Measurements from ENCODE around the gene SLC35G2.
"Not testable (repeated sequence)": the region's sequence is repeated elsewhere in the genome, so short reads cannot be mapped to it uniquely, and the experiment has no call there.

SLC35G2 gene

DNA sequence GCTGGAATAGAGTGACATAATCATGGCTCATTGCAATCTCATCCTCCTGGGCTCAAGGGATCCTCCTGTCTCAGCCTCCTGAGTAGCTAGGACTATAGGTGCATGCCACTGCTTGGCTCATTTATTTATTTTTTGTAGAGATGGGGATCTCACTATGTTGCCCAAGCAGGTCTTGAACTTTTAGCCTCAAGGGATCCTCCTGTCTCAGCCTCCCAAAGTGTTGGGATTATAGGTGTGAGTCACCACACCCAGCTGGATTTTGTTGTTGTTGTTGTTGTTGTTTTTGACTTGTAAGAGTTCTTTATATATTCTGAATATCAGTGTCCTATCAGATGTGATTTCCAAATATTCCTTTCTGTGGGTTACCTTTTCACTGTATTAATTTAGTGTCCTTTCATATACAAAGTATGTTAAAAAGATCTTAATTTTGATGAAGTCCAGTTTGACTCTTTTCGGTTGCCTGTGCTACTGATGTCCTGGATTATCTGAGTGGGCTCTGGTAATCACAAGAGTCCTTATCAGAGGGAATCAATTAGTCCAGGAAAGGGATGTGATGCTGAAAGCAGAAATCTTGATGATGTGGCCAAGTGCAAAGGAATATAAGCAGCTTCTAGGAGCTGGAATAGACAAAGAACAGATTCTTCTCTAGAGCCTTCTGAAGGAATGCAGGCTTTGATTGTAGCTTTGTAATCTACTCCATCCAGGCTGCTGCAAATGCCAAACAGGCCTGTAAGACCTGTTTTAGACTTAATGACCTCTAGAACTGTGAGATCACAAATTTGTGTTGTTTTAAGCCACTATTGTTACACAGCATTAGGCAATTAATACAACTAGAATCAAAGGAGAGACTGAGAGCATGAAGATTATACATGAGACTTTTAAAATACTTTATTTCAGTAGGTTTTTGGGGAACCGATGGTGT, 73.3 kb downstream of the SLC35G2 start:
- DNase-seq, result no peak

DNA sequence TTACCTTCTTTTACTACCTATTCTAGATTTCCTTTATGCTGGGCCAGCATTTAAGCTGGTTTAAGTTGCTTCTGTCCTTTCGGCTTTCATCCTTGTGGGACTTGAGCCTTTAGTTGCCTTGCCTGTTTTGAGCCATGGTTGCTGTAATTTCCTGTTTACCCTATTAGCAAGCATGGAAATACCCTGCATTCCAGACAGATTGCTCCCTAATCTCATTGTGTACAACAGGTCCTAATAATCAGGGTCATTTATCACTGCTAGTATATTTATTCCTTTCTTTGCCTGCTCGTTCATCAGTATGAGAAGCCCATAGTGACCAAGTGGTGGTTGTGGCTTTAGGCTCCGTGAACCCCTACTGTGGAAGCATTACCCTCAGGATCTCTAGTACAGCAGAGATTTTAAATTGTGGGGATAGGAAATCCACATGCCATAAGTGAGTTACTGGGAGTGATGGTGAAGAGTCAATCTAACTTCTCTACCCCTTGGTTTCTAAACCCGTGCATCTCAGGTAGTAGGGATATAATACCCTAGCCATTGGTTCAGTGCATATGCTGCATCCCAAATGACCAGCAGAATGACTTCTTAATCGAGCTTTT, 75.0 kb downstream of the SLC35G2 start:
- DNase-seq, result no peak

DNA sequence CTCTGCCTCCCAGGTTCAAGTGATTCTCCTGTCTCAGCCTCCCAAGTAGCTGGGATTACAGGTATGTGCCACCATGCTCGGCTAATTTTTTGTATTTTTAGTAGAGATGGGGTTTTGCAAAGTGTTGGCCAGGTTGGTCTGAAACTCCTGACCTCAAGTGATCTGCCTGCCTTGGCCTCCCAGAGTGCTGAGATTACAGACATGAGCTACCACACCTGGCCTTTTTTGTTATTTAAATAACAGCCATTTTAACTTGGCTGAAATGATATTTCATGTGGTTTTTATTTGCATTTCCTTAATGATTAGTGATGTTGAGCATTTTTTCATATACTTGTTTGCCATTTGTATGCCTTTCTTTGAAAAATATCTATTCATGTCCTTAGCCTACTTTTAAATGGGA, 78.2 kb downstream of the SLC35G2 start:
- not testable (repeated sequence) for DNase-seq

DNA sequence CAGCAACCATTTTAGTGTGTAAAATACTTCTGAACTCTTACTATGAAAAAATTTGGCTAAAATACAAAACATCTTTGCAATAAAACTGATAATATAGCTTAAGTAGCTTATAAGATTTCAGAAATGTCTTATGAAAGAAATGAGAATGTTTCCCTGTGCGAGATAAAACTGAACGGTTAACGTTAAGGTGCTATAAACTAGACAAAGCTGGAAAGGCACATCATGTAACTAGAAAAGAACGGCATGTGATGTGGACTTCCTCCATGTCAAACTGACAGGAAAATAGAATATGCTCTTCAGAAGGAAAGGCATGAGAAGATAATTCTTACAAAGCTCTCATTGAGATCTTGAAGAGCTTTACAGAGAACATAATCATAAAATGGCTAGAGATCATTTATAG, 79.6 kb downstream of the SLC35G2 start:
- no peak for DNase-seq

- DNase-seq, result no peak
Measured at GRCh38 chr3:136898954-136899353, 80.0 kb downstream of the SLC35G2 start.

GRCh38 chr3:136899622-136900158, 80.8 kb downstream of the SLC35G2 start:
- peak; percentile 92 for DNase-seq

DNA sequence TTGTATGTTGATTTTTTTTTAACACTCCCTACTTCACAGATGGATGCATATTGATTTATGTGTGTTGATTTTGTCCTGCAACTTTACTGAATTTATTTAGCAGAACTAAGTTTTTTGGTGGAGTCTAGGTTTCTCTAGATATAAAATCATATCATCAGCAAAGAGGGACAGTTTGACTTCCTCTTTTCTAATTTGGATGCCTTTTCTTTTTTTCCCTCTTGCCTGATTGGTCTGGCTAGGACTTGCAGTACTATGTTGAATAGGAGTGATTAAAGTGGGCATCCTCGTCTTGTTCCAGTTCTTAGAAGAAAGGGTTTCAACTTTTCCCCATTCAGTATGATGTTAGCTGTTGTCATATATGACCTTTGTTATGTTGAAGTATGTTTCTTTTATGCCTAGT, 81.8 kb downstream of the SLC35G2 start:
- not testable (repeated sequence) for DNase-seq

- DNase-seq, result no peak
Measured at GRCh38 chr3:136901391-136901790, 82.5 kb downstream of the SLC35G2 start.

DNA sequence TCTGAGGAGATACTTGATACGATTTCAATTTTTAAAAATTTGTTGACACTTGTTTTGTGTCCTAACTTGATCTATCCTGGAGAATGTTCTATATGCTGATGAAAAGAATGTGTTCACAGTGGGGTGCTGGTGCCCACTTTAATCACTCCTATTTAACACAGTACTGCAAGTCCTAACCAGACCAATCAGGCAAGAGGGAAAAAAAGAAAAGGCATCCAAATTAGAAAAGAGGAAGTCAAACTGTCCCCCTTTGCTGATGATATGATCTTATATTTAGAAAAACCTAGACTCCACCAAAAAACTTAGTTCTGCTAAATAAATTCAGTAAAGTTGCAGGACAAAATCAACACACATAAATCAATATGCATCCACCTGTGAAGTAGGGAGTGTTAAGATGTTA, 83.6 kb downstream of the SLC35G2 start:
- DNase-seq, result peak; percentile 45

DNA sequence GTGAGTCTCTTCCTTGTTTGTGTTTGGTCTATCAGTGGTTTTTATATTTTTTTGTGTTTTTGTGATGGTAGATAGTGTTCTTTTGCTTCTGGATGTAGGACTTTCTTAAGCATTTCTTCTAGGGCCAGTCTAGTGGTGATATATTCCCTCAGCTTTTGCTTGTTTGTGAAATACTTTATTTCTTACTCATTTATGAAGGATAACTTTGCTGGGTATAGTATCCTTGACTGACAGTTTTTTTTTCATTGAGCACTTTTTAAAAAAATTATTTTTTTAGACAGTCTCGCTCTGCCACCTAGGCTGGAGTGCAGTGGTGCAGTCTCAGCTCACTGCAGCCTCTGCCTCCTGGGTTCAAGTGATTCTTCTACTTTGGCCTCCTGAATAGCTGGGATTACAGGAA, 85.0 kb downstream of the SLC35G2 start:
- DNase-seq, result no peak

DNA sequence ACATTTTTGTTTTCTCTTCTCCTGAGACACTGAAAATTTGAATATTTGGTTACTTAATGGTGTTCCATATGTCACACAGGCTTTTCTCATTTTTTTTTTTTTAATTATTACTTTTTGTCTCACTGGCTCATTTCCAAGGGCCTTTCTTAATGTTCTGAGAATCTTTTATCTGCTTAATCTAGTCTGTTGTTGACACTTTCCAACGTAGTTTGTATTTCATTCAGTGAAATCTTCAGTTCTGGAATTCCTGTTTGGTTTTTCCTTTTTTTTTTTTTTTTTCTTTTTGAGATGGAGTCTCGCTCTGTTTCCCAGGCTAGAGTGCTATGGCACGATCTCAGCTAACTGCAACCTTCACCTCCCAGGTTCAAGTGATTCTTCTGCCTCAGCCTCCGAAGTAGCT, 85.8 kb downstream of the SLC35G2 start:
- no peak for DNase-seq
